CD8-positive, alpha-beta memory T cell (primary cell): ENCODE data around the gene THAP9. TPM values are rescaled to one million over a fixed set of nuclear protein-coding genes. Genes with fewer than 3 reads are reported as not detected.
"Not testable (repeated sequence)": the region's sequence is repeated elsewhere in the genome, so short reads cannot be mapped to it uniquely, and the experiment has no call there.

Experiments
- CTCF ChIA-PET: fragments of 350-600 bp; sonication (Branson Sonifier 250); formaldehyde crosslinking; loops from one replicate; lab custom pipeline; 2021; ENCODE audit warnings: antibody characterized with exemption; lab: Charles Lee
- POLR2A ChIA-PET: fragments of 350-600 bp; sonication (Branson Sonifier 250); formaldehyde crosslinking; loops from one replicate; lab custom pipeline; 2021; ENCODE audit warnings: antibody characterized with exemption; lab: Charles Lee
- DNase-seq, 5 donors: peaks; one replicate each; pipeline versions ENCODE4 v3.0.0 to v3.0.0-alpha.2; 2020 to 2022; ENCODE audit warnings: mixed read lengths in 1 of 5
- H3K27ac ChIP-seq: one replicate; pipeline ENCODE4 v1.7.0; 2013; ENCODE audit warnings: low read depth, mild to moderate bottlenecking, low read length, moderate library complexity
- H3K27me3 ChIP-seq: 2 replicates; pipeline ENCODE4 v1.7.0; 2013; ENCODE audit warnings: low read length, mild to moderate bottlenecking; ENCODE audit not compliant: insufficient read depth, poor library complexity, severe bottlenecking
- H3K36me3 ChIP-seq: 2 replicates; pipeline ENCODE4 v1.7.0; 2013; ENCODE audit warnings: mild to moderate bottlenecking, low read length, moderate library complexity; ENCODE audit not compliant: insufficient read depth
- H3K4me1 ChIP-seq: 2 replicates; pipeline ENCODE4 v1.7.0; 2013; ENCODE audit warnings: mild to moderate bottlenecking, low read length, moderate library complexity; ENCODE audit not compliant: insufficient read depth
- H3K4me3 ChIP-seq: 2 replicates; pipeline ENCODE4 v1.7.0; 2013; ENCODE audit warnings: mild to moderate bottlenecking, low read length
- H3K9me3 ChIP-seq: 2 replicates; pipeline ENCODE4 v1.7.0; 2013; ENCODE audit warnings: mild to moderate bottlenecking, low read length
- H3K27ac Mint-ChIP-seq, 8 donors: one replicate each; pipeline ENCODE4 v1.8.0; 2020 to 2021; ENCODE audit warnings: mixed read lengths in 8 of 8, mild to moderate bottlenecking in 6 of 8, inconsistent platforms in 3 of 8, moderate library complexity in 3 of 8
- H3K27me3 Mint-ChIP-seq, 2 donors: one replicate each; pipeline ENCODE4 v1.8.0; 2020 to 2021; ENCODE audit warnings: mixed read lengths in 2 of 2, mild to moderate bottlenecking in 1 of 2, moderate library complexity in 1 of 2
- H3K36me3 Mint-ChIP-seq, 3 donors: one replicate each; pipeline ENCODE4 v1.8.0; 2020 to 2021; ENCODE audit warnings: mixed read lengths in 3 of 3, inconsistent platforms in 1 of 3, mild to moderate bottlenecking in 1 of 3
- H3K4me1 Mint-ChIP-seq, 3 donors: one replicate each; pipeline ENCODE4 v1.8.0; 2020 to 2021; ENCODE audit warnings: mixed read lengths in 3 of 3, inconsistent platforms in 1 of 3, mild to moderate bottlenecking in 1 of 3
- H3K4me3 Mint-ChIP-seq, 7 donors: one replicate each; pipeline ENCODE4 v1.8.0; 2020 to 2021; ENCODE audit warnings: mixed read lengths in 7 of 7, mild to moderate bottlenecking in 6 of 7, moderate library complexity in 4 of 7, inconsistent platforms in 2 of 7
- H3K9me3 Mint-ChIP-seq, 5 donors: one replicate each; pipeline ENCODE4 v1.8.0; 2020 to 2022; ENCODE audit warnings: mixed read lengths in 5 of 5, mild to moderate bottlenecking in 3 of 5, moderate library complexity in 2 of 5, inconsistent platforms in 1 of 5
- polyA plus RNA-seq: library from polyadenylated mRNA; unstranded; fragments of 300-500 nt; fragmentation: Illumina TruSeq; gene quantifications from one replicate; pipeline ENCODE4 v1.2.3, GENCODE V29; 2021
- total RNA-seq, 2 experiments: library from RNA; stranded (reverse); gene quantifications; one replicate each; pipeline ENCODE4 v1.2.3, GENCODE V29; 2021

Gene THAP9
- total RNA-seq (1 to 10 TPM; 1.6 to 2.3 TPM), polyA plus RNA-seq (2.0 TPM)

- Mint-ChIP-seq H3K4me1 (peaks cover 17 to 30% (median 19%) of the 10 kb centered on the region in 3 donors), H3K36me3 (peaks cover 6 to 22% (median 6%) of the 10 kb centered on the region in 3 donors), H3K27ac (no peak within 1 kb of the TSS), H3K9me3 (no peaks in the 10 kb centered on the region), H3K27me3 (no peaks in the 10 kb centered on the region), H3K4me3 (no peak within 1 kb of the TSS)
- peak; percentile 96 to 99 (median 98) for DNase-seq
- POLR2A ChIA-PET = interaction anchor here (0.6 to 1.5 kb wide), 8 partner anchors 10 to 471 kb away, joined by 3 to 8 read pairs (median 4); partner anchors contain the start of genes COPS4, COQ2 and LIN54
- Histone ChIP-seq H3K27ac (peak within 1 kb of the TSS; percentile 98), H3K4me3 (peak within 1 kb of the TSS; percentile 97), H3K9me3 (no peaks in the 10 kb centered on the region), H3K36me3 (peaks cover 6% of the 10 kb centered on the region), H3K4me1 (peaks cover 34% of the 10 kb centered on the region), H3K27me3 (no peaks in the 10 kb centered on the region)
- CTCF ChIA-PET = interaction anchor here (1.3 to 2.9 kb wide), 5 partner anchors 9 to 362 kb away, joined by 3 to 10 read pairs (median 4); partner anchors contain the start of genes COPS4 and LIN54
These were observed at the start of gene THAP9 for GRCh38 chr4:82900411-82901182. Gene THAP9 (plus strand): TSS chr4:82900735. CDS start chr4:82900803, 68 bp downstream.

DNA sequence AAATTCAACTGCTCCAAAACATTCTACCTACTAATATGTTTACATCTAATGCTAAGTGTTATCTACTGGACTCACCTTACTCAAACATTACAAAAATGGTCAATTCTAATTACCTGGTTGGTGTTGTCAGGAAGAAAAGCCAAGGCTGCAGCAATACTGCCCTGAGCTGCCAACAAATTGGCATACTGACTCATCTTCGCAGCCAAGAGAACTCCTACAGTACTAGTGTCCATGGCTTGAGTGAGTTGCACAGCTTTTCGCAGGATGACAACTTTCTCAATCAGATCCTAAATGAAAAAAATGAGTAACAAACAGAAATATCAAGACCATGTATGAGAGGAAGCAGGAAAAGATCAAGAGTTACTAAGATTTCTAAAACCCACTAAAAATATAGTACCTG lies 49.2 kb upstream of the THAP9 start:
- Mint-ChIP-seq H3K27me3 (no peaks in the 10 kb centered on the region), H3K4me1 (peaks cover 0 to 4% (median 0%) of the 10 kb centered on the region in 3 donors), H3K27ac (peak overlapping the region in 2 of 8 donors; percentile 59 to 68), H3K9me3 (no peaks in the 10 kb centered on the region), H3K4me3 (no peak overlapping the region), H3K36me3 (peaks cover 17 to 82% (median 42%) of the 10 kb centered on the region in 3 donors)
- Histone ChIP-seq H3K4me1 (no peaks in the 10 kb centered on the region), H3K27me3 (no peaks in the 10 kb centered on the region), H3K9me3 (no peaks in the 10 kb centered on the region), H3K36me3 (peaks cover 45% of the 10 kb centered on the region), H3K27ac (no peak overlapping the region), H3K4me3 (no peak overlapping the region)
- ChIA-PET CTCF (interaction anchor here (1.6 kb wide), 1 partner anchor 160 kb away, joined by 5 read pairs; the partner anchor contains the start of gene LIN54), POLR2A (no interaction called here)
- no peak for DNase-seq

DNA sequence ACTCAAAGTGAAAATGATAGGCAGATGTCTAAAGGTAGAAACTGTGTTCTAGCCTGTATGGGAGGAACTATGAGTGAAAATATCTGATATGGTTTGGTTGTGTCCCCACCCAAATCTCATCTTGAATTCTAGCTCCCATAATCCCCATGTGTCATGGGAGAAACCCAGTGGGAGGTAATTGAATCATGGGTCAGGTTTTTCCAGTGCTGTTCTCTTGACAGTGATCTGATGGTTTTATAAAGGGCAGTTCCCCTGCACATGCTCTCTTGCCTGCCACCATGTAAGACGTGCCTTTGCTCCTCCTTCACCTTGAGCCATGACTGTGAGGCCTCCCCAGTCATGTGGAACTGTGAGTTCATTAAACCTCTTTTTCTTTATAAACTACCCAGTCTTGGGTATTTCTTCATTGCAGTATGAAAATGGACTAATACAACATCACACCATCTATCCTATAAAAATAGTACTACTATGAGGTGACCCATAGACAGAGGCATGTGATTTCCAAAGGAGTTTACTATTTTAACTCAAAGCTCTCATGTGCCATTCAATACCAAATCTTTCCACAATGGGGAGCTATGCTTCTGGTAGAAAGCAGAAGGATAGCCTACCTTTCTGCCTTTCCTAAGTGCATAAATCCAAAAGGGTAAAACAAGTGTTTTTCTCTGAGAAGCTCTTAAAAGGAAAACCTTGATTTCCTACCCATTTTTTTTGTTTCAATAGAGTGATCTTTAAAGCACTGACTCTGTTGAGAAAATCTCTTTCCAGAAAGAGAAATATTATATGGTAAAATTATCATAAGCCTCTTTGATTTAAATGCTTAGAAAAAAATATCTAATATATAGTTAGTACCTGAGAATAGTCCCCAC lies 48.4 kb upstream of the THAP9 start:
- CTCF ChIA-PET = interaction anchor here (1.0 to 1.6 kb wide), 4 partner anchors 45 to 429 kb away, joined by 3 to 6 read pairs (median 4); partner anchors contain the start of gene LIN54

DNA sequence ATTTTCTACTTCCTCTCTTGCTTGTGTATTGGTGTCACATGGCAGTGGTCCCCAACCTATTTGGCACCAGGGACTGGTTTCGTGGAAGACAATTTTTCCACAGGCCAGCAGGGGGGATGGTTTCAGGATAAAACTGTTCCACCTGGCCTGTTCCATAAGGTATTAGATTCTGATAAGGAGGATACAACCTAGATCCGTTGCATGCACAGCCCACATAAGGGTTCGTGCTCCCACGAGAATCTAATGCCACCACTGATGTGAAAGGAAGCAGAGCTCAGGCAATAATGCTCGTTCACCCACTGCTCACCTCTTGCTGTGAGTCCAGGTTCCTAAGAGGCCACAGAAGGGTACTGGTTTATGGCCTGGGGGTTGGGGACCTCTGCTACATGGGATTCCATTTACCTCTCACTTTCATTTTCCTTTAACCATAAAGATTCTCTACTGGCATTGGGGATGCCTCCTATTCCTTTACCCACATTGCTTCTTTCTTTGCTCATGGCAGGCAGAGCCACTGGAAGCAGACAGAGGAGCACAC lies 47.7 kb upstream of the THAP9 start:
- POLR2A ChIA-PET = no interaction called here
- Mint-ChIP-seq H3K27ac (peak overlapping the region in 3 of 8 donors; percentile 27 to 34 (median 29)), H3K36me3 (peaks cover 8 to 79% (median 36%) of the 10 kb centered on the region in 3 donors)

More for the DNA sequence above, 48.4 kb upstream of the THAP9 start:
- H3K36me3 Mint-ChIP-seq = peaks cover 13 to 80% (median 39%) of the 10 kb centered on the region in 3 donors
- H3K27me3 Mint-ChIP-seq = no peaks in the 10 kb centered on the region
- H3K4me1 Mint-ChIP-seq = peaks cover 0 to 4% (median 0%) of the 10 kb centered on the region in 3 donors
- Histone ChIP-seq H3K4me1 (no peaks in the 10 kb centered on the region), H3K27me3 (no peaks in the 10 kb centered on the region), H3K27ac (no peak overlapping the region), H3K36me3 (peaks cover 42% of the 10 kb centered on the region), H3K9me3 (no peaks in the 10 kb centered on the region), H3K4me3 (no peak overlapping the region)
- peak overlapping the region in 4 of 8 donors; percentile 33 to 60 (median 52) for H3K27ac Mint-ChIP-seq
- POLR2A ChIA-PET = no interaction called here
- no peaks in the 10 kb centered on the region for H3K9me3 Mint-ChIP-seq
- no peak overlapping the region for H3K4me3 Mint-ChIP-seq
- DNase-seq = peak in 2 of 5 donors; percentile 4 to 14

GRCh38 chr4:82860487-82860886 lies 40.0 kb upstream of the THAP9 start:
- H3K4me3 ChIP-seq, H3K4me3 Mint-ChIP-seq, H3K27me3 Mint-ChIP-seq, CTCF ChIA-PET, H3K36me3 ChIP-seq, H3K9me3 ChIP-seq, DNase-seq, H3K9me3 Mint-ChIP-seq, H3K4me1 ChIP-seq, H3K27me3 ChIP-seq, H3K27ac Mint-ChIP-seq, H3K27ac ChIP-seq, POLR2A ChIA-PET: not testable (repeated sequence)
- H3K4me1 Mint-ChIP-seq = peaks cover 6 to 16% (median 15%) of the 10 kb centered on the region in 3 donors
- H3K36me3 Mint-ChIP-seq = peaks cover 0 to 64% (median 19%) of the 10 kb centered on the region in 3 donors

More for the DNA sequence above, 47.7 kb upstream of the THAP9 start:
- no peak for DNase-seq
- Mint-ChIP-seq H3K9me3 (no peaks in the 10 kb centered on the region), H3K4me3 (no peak overlapping the region), H3K4me1 (peaks cover 0 to 4% (median 0%) of the 10 kb centered on the region in 3 donors), H3K27me3 (no peaks in the 10 kb centered on the region)
- Histone ChIP-seq H3K27ac (no peak overlapping the region), H3K27me3 (no peaks in the 10 kb centered on the region), H3K4me3 (no peak overlapping the region), H3K36me3 (peaks cover 42% of the 10 kb centered on the region), H3K9me3 (no peaks in the 10 kb centered on the region), H3K4me1 (no peaks in the 10 kb centered on the region)
- CTCF ChIA-PET = interaction anchor here (1.0 to 1.6 kb wide), 4 partner anchors 45 to 428 kb away, joined by 3 to 6 read pairs (median 4); partner anchors contain the start of gene LIN54

DNA sequence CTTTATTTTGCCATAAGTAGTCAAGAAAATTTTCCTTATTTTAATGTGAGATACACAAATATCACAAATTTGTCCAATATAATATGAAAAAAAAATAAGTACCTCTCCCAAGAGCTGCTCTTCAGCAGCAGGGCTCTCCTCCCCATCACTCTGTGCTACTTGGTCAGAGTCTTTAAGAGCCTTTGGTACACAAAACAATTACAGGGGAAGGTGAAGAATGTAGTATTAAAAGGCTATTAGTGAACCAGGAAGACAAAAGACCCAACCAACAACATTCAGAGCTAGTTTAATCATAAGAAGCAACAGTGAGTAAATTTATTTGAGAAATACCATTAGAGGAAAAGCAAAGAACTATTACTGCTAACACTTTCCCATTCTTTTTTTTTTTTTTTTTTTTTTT lies 39.0 kb upstream of the THAP9 start:
- H3K27ac ChIP-seq = no peak overlapping the region
- peaks cover 12% of the 10 kb centered on the region for H3K4me1 ChIP-seq
- H3K27me3 ChIP-seq = no peaks in the 10 kb centered on the region
- Mint-ChIP-seq H3K36me3 (peaks cover 0 to 67% (median 16%) of the 10 kb centered on the region in 3 donors), H3K27ac (peak overlapping the region in 5 of 8 donors; percentile 8 to 73 (median 59)), H3K9me3 (no peaks in the 10 kb centered on the region), H3K4me1 (peaks cover 9 to 26% (median 25%) of the 10 kb centered on the region in 3 donors), H3K27me3 (peaks cover 0 to 1% of the 10 kb centered on the region in 2 donors), H3K4me3 (no peak overlapping the region)
- H3K9me3 ChIP-seq = no peaks in the 10 kb centered on the region
- ChIA-PET POLR2A (no interaction called here), CTCF (no interaction called here)
- peaks cover 9% of the 10 kb centered on the region for H3K36me3 ChIP-seq
- H3K4me3 ChIP-seq = no peak overlapping the region
- no peak for DNase-seq

DNA sequence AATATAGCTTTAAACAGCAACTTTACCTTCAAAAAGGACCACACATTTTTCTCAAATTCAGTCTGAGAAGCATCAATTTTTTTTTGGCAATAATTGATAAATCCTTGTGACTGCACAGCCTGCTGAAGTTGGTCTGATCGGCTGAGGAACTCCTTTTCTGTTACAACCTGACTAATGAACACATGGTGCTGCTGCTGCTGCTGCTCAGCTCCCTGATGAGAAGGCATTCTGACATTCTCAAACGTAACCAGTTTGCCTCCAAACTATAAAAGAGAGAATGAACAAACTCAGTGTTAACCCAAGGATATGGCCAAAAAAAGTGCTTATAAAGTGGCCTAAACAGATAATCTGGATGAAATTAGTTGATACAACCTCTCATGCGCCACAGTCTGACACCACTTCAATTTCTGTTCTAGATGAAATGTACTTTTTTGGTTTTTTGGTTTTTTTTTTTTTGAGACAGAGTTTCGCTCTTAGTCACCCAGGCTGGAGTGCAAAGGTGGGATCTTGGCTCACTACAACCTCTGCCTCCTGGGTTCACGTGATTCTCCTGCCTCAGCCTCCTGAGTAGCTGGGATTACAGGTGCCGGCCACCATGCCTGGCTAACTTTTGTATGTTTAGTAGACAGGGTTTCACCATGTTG lies 36.1 kb upstream of the THAP9 start:
- peaks cover 12% of the 10 kb centered on the region for H3K4me1 ChIP-seq
- ChIA-PET CTCF (no interaction called here), POLR2A (no interaction called here)
- peaks cover 4% of the 10 kb centered on the region for H3K36me3 ChIP-seq
- Mint-ChIP-seq H3K27me3 (peaks cover 0 to 1% of the 10 kb centered on the region in 2 donors), H3K36me3 (peaks cover under 1 to 77% (median 23%) of the 10 kb centered on the region in 3 donors), H3K27ac (peak overlapping the region in 7 of 8 donors; percentile 59 to 97 (median 84)), H3K4me3 (peak overlapping the region in 2 of 7 donors; percentile 63 to 65), H3K9me3 (no peaks in the 10 kb centered on the region), H3K4me1 (peaks cover 9 to 35% (median 32%) of the 10 kb centered on the region in 3 donors)
- no peaks in the 10 kb centered on the region for H3K27me3 ChIP-seq
- H3K4me3 ChIP-seq = no peak overlapping the region
- DNase-seq = no peak
- H3K9me3 ChIP-seq = no peaks in the 10 kb centered on the region
- H3K27ac ChIP-seq = no peak overlapping the region
